ENCODE measurements around the gene DUSP6.

Gene DUSP6

GRCh38 chr12:89383235-89384049 is 31.1 kb upstream of the DUSP6 start:
- Histone ChIP-seq H2BK5ac (ENCODE audit: low read depth, low read length, poor library complexity) (no peak overlapping the region), H3K4me3 (ENCODE audit: low read depth, low read length) (no peak overlapping the region), H3K27ac (ENCODE audit: low read depth, low read length) (peak overlapping the region; percentile 67), H3K27me3 (ENCODE audit: insufficient read depth, low read length) (no peaks in the 10 kb centered on the region), H3K23ac (ENCODE audit: low read length) (no peak overlapping the region), H3K4me1 (ENCODE audit: control insufficient read depth in 1 of 2, insufficient read depth in 2 of 2, low read length in 2 of 2) (peaks cover 13 to 20% of the 10 kb centered on the region in 2 experiments), H2BK120ac (ENCODE audit: insufficient read depth, low read length, poor library complexity) (peak overlapping the region; percentile 77), H3K36me3 (ENCODE audit: control insufficient read depth in 1 of 2, insufficient read depth in 2 of 2, low read length in 2 of 2) (no peaks in the 10 kb centered on the region), H4K8ac (ENCODE audit: low read depth, low read length) (peak overlapping the region; percentile 62), H4K12ac (ENCODE audit: low read depth, low read length) (no peak overlapping the region), H3K79me2 (ENCODE audit: control insufficient read depth, insufficient read depth, low read length, poor library complexity) (peaks cover 1% of the 10 kb centered on the region), H3K18ac (ENCODE audit: low read length) (peak overlapping the region; percentile 52), H3K79me1 (ENCODE audit: low read length) (peaks cover 5% of the 10 kb centered on the region), H4K91ac (ENCODE audit: low read depth, low read length) (peak overlapping the region; percentile 80), H3K4ac (ENCODE audit: low read depth, low read length) (no peak overlapping the region), H2BK12ac (ENCODE audit: low read length) (peak overlapping the region; percentile 90), H2AFZ (ENCODE audit: insufficient read depth, low read length, poor library complexity) (peak overlapping the region; percentile 14), H3K9me3 (ENCODE audit: insufficient read depth, low read depth, low read length) (no peaks in the 10 kb centered on the region), H3K9ac (ENCODE audit: low read length) (no peak overlapping the region), H2AK5ac (ENCODE audit: low read length) (no peak overlapping the region), H3K4me2 (ENCODE audit: low read length) (no peak overlapping the region), H3K14ac (ENCODE audit: low read length) (peak overlapping the region; percentile 73)
- peak; percentile 47 to 82 for DNase-seq
- no CpG with 5 or more reads among the region's 6 CpGs for WGBS (ENCODE audit: extremely low coverage, insufficient coverage, insufficient read length)

DNA sequence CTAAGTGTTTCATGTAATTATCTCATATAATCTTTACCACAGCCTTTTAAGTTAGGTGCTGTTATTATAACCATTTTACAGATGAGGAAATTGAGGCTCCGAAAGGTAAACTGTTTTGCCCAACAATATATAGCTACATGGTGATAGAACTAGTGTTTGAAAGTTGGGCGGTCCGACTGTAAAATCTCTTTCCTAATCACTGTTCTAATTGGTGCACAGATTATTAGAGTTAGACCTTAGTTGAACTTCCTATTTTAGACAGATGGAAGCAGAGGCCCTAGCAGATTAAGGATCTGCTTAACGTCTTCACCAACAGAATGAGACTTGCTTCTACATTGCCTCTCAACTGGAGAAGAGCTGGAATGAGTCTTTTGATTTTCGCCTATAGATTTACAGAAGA is 30.0 kb upstream of the DUSP6 start:
- Histone ChIP-seq H3K27me3 (ENCODE audit: insufficient read depth, low read length) (no peaks in the 10 kb centered on the region), H2BK12ac (ENCODE audit: low read length) (no peak overlapping the region), H2BK5ac (ENCODE audit: low read depth, low read length, poor library complexity) (no peak overlapping the region), H3K14ac (ENCODE audit: low read length) (no peak overlapping the region), H2AK5ac (ENCODE audit: low read length) (no peak overlapping the region), H3K27ac (ENCODE audit: low read depth, low read length) (no peak overlapping the region), H3K18ac (ENCODE audit: low read length) (no peak overlapping the region), H3K9ac (ENCODE audit: low read length) (no peak overlapping the region), H3K4me2 (ENCODE audit: low read length) (no peak overlapping the region), H2BK120ac (ENCODE audit: insufficient read depth, low read length, poor library complexity) (no peak overlapping the region), H3K4me1 (ENCODE audit: control insufficient read depth in 1 of 2, insufficient read depth in 2 of 2, low read length in 2 of 2) (peaks cover 13 to 20% of the 10 kb centered on the region in 2 experiments), H4K8ac (ENCODE audit: low read depth, low read length) (no peak overlapping the region), H3K36me3 (ENCODE audit: control insufficient read depth in 1 of 2, insufficient read depth in 2 of 2, low read length in 2 of 2) (no peaks in the 10 kb centered on the region), H3K9me3 (ENCODE audit: insufficient read depth, low read depth, low read length) (no peaks in the 10 kb centered on the region), H4K91ac (ENCODE audit: low read depth, low read length) (no peak overlapping the region), H3K4me3 (ENCODE audit: low read depth, low read length) (no peak overlapping the region), H3K4ac (ENCODE audit: low read depth, low read length) (no peak overlapping the region), H3K23ac (ENCODE audit: low read length) (no peak overlapping the region), H3K79me2 (ENCODE audit: control insufficient read depth, insufficient read depth, low read length, poor library complexity) (peaks cover 1% of the 10 kb centered on the region), H4K12ac (ENCODE audit: low read depth, low read length) (no peak overlapping the region), H3K79me1 (ENCODE audit: low read length) (peaks cover 5% of the 10 kb centered on the region), H2AFZ (ENCODE audit: insufficient read depth, low read length, poor library complexity) (no peak overlapping the region)
- WGBS (ENCODE audit: extremely low coverage, insufficient coverage, insufficient read length) = no CpG with 5 or more reads among the region's 5 CpGs
- DNase-seq = no peak

- H4K91ac ChIP-seq (ENCODE audit: low read depth, low read length) = no peak overlapping the region
- H3K27ac ChIP-seq (ENCODE audit: low read depth, low read length) = no peak overlapping the region
- H2BK12ac ChIP-seq (ENCODE audit: low read length) = no peak overlapping the region
- peaks cover 6 to 14% of the 10 kb centered on the region in 2 experiments for H3K4me1 ChIP-seq (ENCODE audit: control insufficient read depth in 1 of 2, insufficient read depth in 2 of 2, low read length in 2 of 2)
- H3K9me3 ChIP-seq (ENCODE audit: insufficient read depth, low read depth, low read length) = no peaks in the 10 kb centered on the region
- no peak for DNase-seq
- H3K4ac ChIP-seq (ENCODE audit: low read depth, low read length) = no peak overlapping the region
- H3K4me2 ChIP-seq (ENCODE audit: low read length) = no peak overlapping the region
- H3K23ac ChIP-seq (ENCODE audit: low read length) = no peak overlapping the region
- H2BK5ac ChIP-seq (ENCODE audit: low read depth, low read length, poor library complexity) = no peak overlapping the region
- H3K79me2 ChIP-seq (ENCODE audit: control insufficient read depth, insufficient read depth, low read length, poor library complexity) = peaks cover 1% of the 10 kb centered on the region
- H3K27me3 ChIP-seq (ENCODE audit: insufficient read depth, low read length) = no peaks in the 10 kb centered on the region
- no peak overlapping the region for H2AFZ ChIP-seq (ENCODE audit: insufficient read depth, low read length, poor library complexity)
- no peak overlapping the region for H3K18ac ChIP-seq (ENCODE audit: low read length)
- H3K9ac ChIP-seq (ENCODE audit: low read length) = no peak overlapping the region
- H3K79me1 ChIP-seq (ENCODE audit: low read length) = peaks cover 5% of the 10 kb centered on the region
- no peak overlapping the region for H2BK120ac ChIP-seq (ENCODE audit: insufficient read depth, low read length, poor library complexity)
- H3K36me3 ChIP-seq (ENCODE audit: control insufficient read depth in 1 of 2, insufficient read depth in 2 of 2, low read length in 2 of 2) = no peaks in the 10 kb centered on the region
- H4K8ac ChIP-seq (ENCODE audit: low read depth, low read length) = no peak overlapping the region
- H4K12ac ChIP-seq (ENCODE audit: low read depth, low read length) = no peak overlapping the region
- no peak overlapping the region for H3K4me3 ChIP-seq (ENCODE audit: low read depth, low read length)
- WGBS (ENCODE audit: extremely low coverage, insufficient coverage, insufficient read length) = no CpG with 5 or more reads among the region's 5 CpGs
- no peak overlapping the region for H2AK5ac ChIP-seq (ENCODE audit: low read length)
- H3K14ac ChIP-seq (ENCODE audit: low read length) = no peak overlapping the region
Measured at GRCh38 chr12:89379839-89380467, 27.7 kb upstream of the DUSP6 start.

DNA sequence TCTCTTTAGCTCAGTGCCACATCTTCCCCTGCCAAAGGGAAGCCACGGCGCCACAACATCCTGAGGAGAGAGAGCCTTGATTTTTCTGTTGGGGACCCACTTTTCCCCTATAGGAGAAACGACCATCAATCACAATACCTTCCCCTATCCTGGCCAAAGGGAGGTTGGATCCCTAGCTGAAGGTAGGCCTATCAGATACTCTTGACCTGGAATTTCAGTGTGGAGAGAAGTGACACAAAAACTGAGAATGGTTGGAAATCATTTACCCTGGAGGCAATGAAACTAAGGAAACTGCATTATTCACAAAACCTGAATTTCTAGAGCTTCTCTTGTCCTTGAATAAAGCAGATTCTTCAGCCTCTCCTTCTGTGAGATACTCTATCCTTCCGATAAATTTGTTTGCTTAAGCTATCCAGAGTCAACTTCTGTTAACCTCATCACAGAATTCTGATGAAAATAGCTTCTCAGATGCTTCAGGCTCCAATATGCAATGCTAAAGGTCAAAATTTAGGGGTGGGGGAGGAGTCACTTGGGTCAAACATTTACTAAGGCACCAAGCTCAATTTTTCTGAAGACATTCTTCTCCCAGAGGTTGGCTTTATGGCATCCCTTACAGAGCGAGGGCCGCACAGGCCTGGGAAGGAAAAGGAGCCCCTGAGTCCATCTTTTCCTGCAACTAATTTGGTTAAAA is 27.0 kb upstream of the DUSP6 start:
- H3K36me3 ChIP-seq (ENCODE audit: control insufficient read depth in 1 of 2, insufficient read depth in 2 of 2, low read length in 2 of 2) = no peaks in the 10 kb centered on the region
- peak; percentile 31 to 92 for DNase-seq
- H4K12ac ChIP-seq (ENCODE audit: low read depth, low read length) = no peak overlapping the region
- WGBS (ENCODE audit: extremely low coverage, insufficient coverage, insufficient read length) = no CpG with 5 or more reads among the region's 6 CpGs
- no peak overlapping the region for H3K14ac ChIP-seq (ENCODE audit: low read length)
- H3K9ac ChIP-seq (ENCODE audit: low read length) = no peak overlapping the region
- H3K27ac ChIP-seq (ENCODE audit: low read depth, low read length) = no peak overlapping the region
- no peak overlapping the region for H3K18ac ChIP-seq (ENCODE audit: low read length)
- no peak overlapping the region for H3K23ac ChIP-seq (ENCODE audit: low read length)
- H3K4ac ChIP-seq (ENCODE audit: low read depth, low read length) = no peak overlapping the region
- no peak overlapping the region for H4K91ac ChIP-seq (ENCODE audit: low read depth, low read length)
- H3K27me3 ChIP-seq (ENCODE audit: insufficient read depth, low read length) = no peaks in the 10 kb centered on the region
- peaks cover 5% of the 10 kb centered on the region for H3K79me1 ChIP-seq (ENCODE audit: low read length)
- H3K4me1 ChIP-seq (ENCODE audit: control insufficient read depth in 1 of 2, insufficient read depth in 2 of 2, low read length in 2 of 2) = peaks cover 6 to 12% of the 10 kb centered on the region in 2 experiments
- no peak overlapping the region for H3K4me3 ChIP-seq (ENCODE audit: low read depth, low read length)
- peak overlapping the region; percentile 53 for H4K8ac ChIP-seq (ENCODE audit: low read depth, low read length)
- H2BK120ac ChIP-seq (ENCODE audit: insufficient read depth, low read length, poor library complexity) = no peak overlapping the region
- no peak overlapping the region for H3K4me2 ChIP-seq (ENCODE audit: low read length)
- H2BK5ac ChIP-seq (ENCODE audit: low read depth, low read length, poor library complexity) = no peak overlapping the region
- H3K79me2 ChIP-seq (ENCODE audit: control insufficient read depth, insufficient read depth, low read length, poor library complexity) = peaks cover 1% of the 10 kb centered on the region
- H2AK5ac ChIP-seq (ENCODE audit: low read length) = no peak overlapping the region
- H3K9me3 ChIP-seq (ENCODE audit: insufficient read depth, low read depth, low read length) = no peaks in the 10 kb centered on the region
- no peak overlapping the region for H2AFZ ChIP-seq (ENCODE audit: insufficient read depth, low read length, poor library complexity)
- no peak overlapping the region for H2BK12ac ChIP-seq (ENCODE audit: low read length)

Measured in trophoblast cell (in vitro differentiated cells and primary cell).